ENCODE measurements around the gene UBE2M. TPM values are rescaled to one million over a fixed set of nuclear protein-coding genes. Genes with fewer than 3 reads are reported as not detected.

Gene UBE2M
- total RNA-seq, 1 donor from 2014 or later: 130 TPM

Small RNA genes lying within 50 kb of the gene (microRNA-seq; reads per million reads assigned to microRNA genes)
- gene MIR6807: not detected

Other genes with a start within 250 kb of the UBE2M start
- 1.8 TPM for gene ZSCAN22, start 231.6 kb downstream of the UBE2M start, total RNA-seq
- gene A1BG, start 205.1 kb downstream of the UBE2M start, total RNA-seq: 3.9 TPM
- 0.19 TPM for gene ZNF497, start 195.9 kb downstream of the UBE2M start, total RNA-seq
- 0.22 TPM for gene ZNF837, start 177.6 kb downstream of the UBE2M start, total RNA-seq
- 551 TPM for gene RPS5, start 171.3 kb downstream of the UBE2M start, total RNA-seq
- gene RNF225, start 163.0 kb downstream of the UBE2M start, total RNA-seq: not detected
- 15.8 TPM for gene ZNF584, start 150.0 kb downstream of the UBE2M start, total RNA-seq
- 5.1 TPM for gene ZNF132, start 118.5 kb downstream of the UBE2M start, total RNA-seq
- 3.2 TPM for gene ZNF324B, start 107.0 kb downstream of the UBE2M start, total RNA-seq
- gene ZNF324, start 91.5 kb downstream of the UBE2M start, total RNA-seq: 4.3 TPM
- 3.9 TPM for gene ZNF446, start 82.3 kb downstream of the UBE2M start, total RNA-seq
- 3.2 TPM for gene SLC27A5, start 46.6 kb downstream of the UBE2M start, total RNA-seq
- 9.9 TPM for gene ZBTB45, start 38.8 kb downstream of the UBE2M start, total RNA-seq
- gene TRIM28, start 14.5 kb downstream of the UBE2M start, total RNA-seq: 143 TPM
- gene CHMP2A, start 3.5 kb downstream of the UBE2M start, total RNA-seq: 123 TPM
- 10.0 TPM for gene MZF1, start 14.7 kb upstream of the UBE2M start, total RNA-seq

All from Right ventricle myocardium inferior (tissue), 1 donor.